ENCODE data around the gene RNF167.

GRCh38 chr17:4940555-4941318 is 669 bp downstream of the RNF167 start:
- TF ChIP-seq EZH2 (IDR thresholded peaks at IDR 0.05) (no peak), POLR2AphosphoS5 (IDR thresholded peaks at IDR 0.05; ENCODE audit: borderline replicate concordance, low read depth, low read length) (peak; percentile 29; the same call in 1 of the 2 replicates)

Measured in SK-N-MC (cell line).